Fibroblast of lung (primary cell): ENCODE results near the gene DCN. TPM values are rescaled to one million over a fixed set of nuclear protein-coding genes. Genes with fewer than 3 reads are reported as not detected.

Source experiments
- DNase-seq, 2 donors: peaks; one replicate each; pipeline versions ENCODE4 v3.0.0 to v3.0.0-alpha.2; 2010; ENCODE audit warnings: low read depth in 2 of 2
- H2AFZ ChIP-seq: 2 replicates; pipeline ENCODE4 v1.5.1; 2012; ENCODE audit warnings: low read length, control low read depth, inconsistent platforms
- H3K27ac ChIP-seq: 2 replicates; pipeline ENCODE4 v1.5.1; 2011; ENCODE audit warnings: low read length, control low read depth; ENCODE audit not compliant: insufficient read depth
- H3K27me3 ChIP-seq: 2 replicates; pipeline ENCODE4 v1.5.1; 2011; ENCODE audit warnings: mild to moderate bottlenecking, low read length; ENCODE audit not compliant: control insufficient read depth, insufficient read depth
- H3K36me3 ChIP-seq: 2 replicates; pipeline ENCODE4 v1.5.1; 2011; ENCODE audit warnings: low read length; ENCODE audit not compliant: control insufficient read depth, insufficient read depth
- H3K4me1 ChIP-seq: 2 replicates; pipeline ENCODE4 v1.5.1; 2011; ENCODE audit warnings: low read length; ENCODE audit not compliant: control insufficient read depth, insufficient read depth; ENCODE audit errors: extremely low read depth
- H3K4me2 ChIP-seq: 2 replicates; pipeline ENCODE4 v1.5.1; 2011; ENCODE audit warnings: low read length, control low read depth; ENCODE audit not compliant: insufficient read depth; ENCODE audit errors: extremely low read depth
- H3K4me3 ChIP-seq, 4 experiments: fragments of 200-600 bp in 1 of 4; sonication (generic) in 1 of 4; replicated peaks in 1 of 4; 2 replicates each; pipeline ENCODE4 v1.5.1; 2011 to 2016; ENCODE audit warnings: low read length in 4 of 4, low read depth in 3 of 4, mild to moderate bottlenecking in 3 of 4, control low read depth in 2 of 4, inconsistent platforms in 1 of 4, mixed read lengths in 1 of 4; ENCODE audit not compliant: insufficient read depth in 1 of 4; ENCODE audit errors: control extremely low read depth in 1 of 4
- H3K79me2 ChIP-seq: 2 replicates; pipeline ENCODE4 v1.5.1; 2012; ENCODE audit warnings: mild to moderate bottlenecking, low read length, inconsistent platforms; ENCODE audit not compliant: control insufficient read depth, insufficient read depth
- H3K9ac ChIP-seq: 2 replicates; pipeline ENCODE4 v1.5.1; 2011; ENCODE audit warnings: mild to moderate bottlenecking, low read length, control low read depth; ENCODE audit not compliant: insufficient read depth
- H3K9me3 ChIP-seq: 2 replicates; pipeline ENCODE4 v1.5.1; 2012; ENCODE audit warnings: low read depth, low read length; ENCODE audit not compliant: control insufficient read depth, insufficient read depth
- H4K20me1 ChIP-seq: 2 replicates; pipeline ENCODE4 v1.5.1; 2011; ENCODE audit warnings: low read length; ENCODE audit not compliant: control insufficient read depth, insufficient read depth; ENCODE audit errors: extremely low read depth
- EZH2 ChIP-seq: IDR thresholded peaks from 2 replicates; pipeline ENCODE4 v1.5.1; 2012; ENCODE audit warnings: low read length, control low read depth, mild to moderate bottlenecking; ENCODE audit errors: missing control alignments
- polyA plus RNA-seq, 2 donors: library from polyadenylated mRNA; depleted of rRNA in 1 of 2; stranded (reverse) in 1 of 2; unstranded in 1 of 2; fragments of >200 nt; gene quantifications; 2 replicates each; pipeline ENCODE4 v1.2.1, GENCODE V29; 2011 to 2012; ENCODE audit warnings: missing spikeins in 1 of 2
- total RNA-seq: library from RNA; depleted of rRNA; stranded (reverse); fragments of >200 nt; gene quantifications from 2 replicates; pipeline ENCODE4 v1.2.1, GENCODE V29; 2014
- TF ChIP-seq, protein P1 (sequence below), 2 donors: IDR thresholded peaks in 1 of 2; conservative IDR thresholded peaks in 1 of 2; 1 replicate in 1 of 2; 2 replicates in 1 of 2; pipeline ENCODE4 v1.5.1; 2011 to 2012; ENCODE audit warnings: low read length in 2 of 2, control low read depth in 1 of 2, inconsistent platforms in 1 of 2, low read depth in 1 of 2, mild to moderate bottlenecking in 1 of 2

Gene DCN
- total and polyA plus RNA-seq, 2 donors (not counting 1 experiment from before 2014, with no cell fraction given), result 902 to 4,941 TPM

GRCh38 chr12:91225316-91225715 is 42.7 kb upstream of the DCN start:
- no peak overlapping the region for H3K9ac ChIP-seq
- no peaks in the 10 kb centered on the region for H3K9me3 ChIP-seq
- H2AFZ ChIP-seq, result no peak overlapping the region
- peak; percentile 33 to 59 for DNase-seq
- TF ChIP-seq EZH2, result no peak
- TF ChIP-seq, protein P1, sequence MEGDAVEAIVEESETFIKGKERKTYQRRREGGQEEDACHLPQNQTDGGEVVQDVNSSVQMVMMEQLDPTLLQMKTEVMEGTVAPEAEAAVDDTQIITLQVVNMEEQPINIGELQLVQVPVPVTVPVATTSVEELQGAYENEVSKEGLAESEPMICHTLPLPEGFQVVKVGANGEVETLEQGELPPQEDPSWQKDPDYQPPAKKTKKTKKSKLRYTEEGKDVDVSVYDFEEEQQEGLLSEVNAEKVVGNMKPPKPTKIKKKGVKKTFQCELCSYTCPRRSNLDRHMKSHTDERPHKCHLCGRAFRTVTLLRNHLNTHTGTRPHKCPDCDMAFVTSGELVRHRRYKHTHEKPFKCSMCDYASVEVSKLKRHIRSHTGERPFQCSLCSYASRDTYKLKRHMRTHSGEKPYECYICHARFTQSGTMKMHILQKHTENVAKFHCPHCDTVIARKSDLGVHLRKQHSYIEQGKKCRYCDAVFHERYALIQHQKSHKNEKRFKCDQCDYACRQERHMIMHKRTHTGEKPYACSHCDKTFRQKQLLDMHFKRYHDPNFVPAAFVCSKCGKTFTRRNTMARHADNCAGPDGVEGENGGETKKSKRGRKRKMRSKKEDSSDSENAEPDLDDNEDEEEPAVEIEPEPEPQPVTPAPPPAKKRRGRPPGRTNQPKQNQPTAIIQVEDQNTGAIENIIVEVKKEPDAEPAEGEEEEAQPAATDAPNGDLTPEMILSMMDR (conservative IDR thresholded peaks at IDR 0.05 in 1 of 2, IDR thresholded peaks at IDR 0.05 in 1 of 2; ENCODE audit: low read depth in 1 of 2, low read length in 2 of 2), result no peak
- H3K4me3 ChIP-seq, result no peak overlapping the region
- no peaks in the 10 kb centered on the region for H3K27me3 ChIP-seq
- H3K27ac ChIP-seq, result no peak overlapping the region
- H3K79me2 ChIP-seq, result no peaks in the 10 kb centered on the region
- peaks cover 3% of the 10 kb centered on the region for H3K4me1 ChIP-seq
- H3K4me2 ChIP-seq, result no peak overlapping the region
- H4K20me1 ChIP-seq, result no peaks in the 10 kb centered on the region
- H3K36me3 ChIP-seq, result no peaks in the 10 kb centered on the region

DNA sequence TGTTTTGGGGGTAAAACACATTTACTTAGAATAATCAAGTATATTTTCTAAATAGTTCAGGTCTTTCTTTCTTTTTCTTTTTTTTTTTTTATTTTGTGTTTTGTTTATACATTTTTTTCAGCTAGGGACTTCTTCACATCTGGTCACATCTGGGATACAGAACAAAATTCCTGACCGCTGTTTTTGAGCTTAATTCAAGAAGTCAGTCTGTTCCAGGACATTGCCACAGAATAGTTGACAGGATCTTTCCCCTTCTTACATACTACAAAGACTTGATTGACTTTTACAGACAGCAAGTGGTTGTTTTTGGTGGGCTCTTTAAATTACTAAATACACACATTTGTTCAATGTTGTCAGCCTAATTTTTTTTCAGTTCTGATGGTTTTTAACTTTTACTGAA is 41.8 kb upstream of the DCN start:
- H3K9me3 ChIP-seq, result no peaks in the 10 kb centered on the region
- H3K4me1 ChIP-seq, result peaks cover 3% of the 10 kb centered on the region
- no peaks in the 10 kb centered on the region for H3K36me3 ChIP-seq
- TF ChIP-seq, protein P1 (conservative IDR thresholded peaks at IDR 0.05 in 1 of 2, IDR thresholded peaks at IDR 0.05 in 1 of 2; ENCODE audit: low read depth in 1 of 2, low read length in 2 of 2), result no peak
- TF ChIP-seq EZH2, result no peak
- no peaks in the 10 kb centered on the region for H3K27me3 ChIP-seq
- no peak overlapping the region for H3K4me2 ChIP-seq
- peak in 1 of 2 donors; percentile 49 for DNase-seq
- H4K20me1 ChIP-seq, result no peaks in the 10 kb centered on the region
- H2AFZ ChIP-seq, result no peak overlapping the region
- H3K27ac ChIP-seq, result no peak overlapping the region
- H3K4me3 ChIP-seq, result no peak overlapping the region
- no peaks in the 10 kb centered on the region for H3K79me2 ChIP-seq
- H3K9ac ChIP-seq, result no peak overlapping the region

DNA sequence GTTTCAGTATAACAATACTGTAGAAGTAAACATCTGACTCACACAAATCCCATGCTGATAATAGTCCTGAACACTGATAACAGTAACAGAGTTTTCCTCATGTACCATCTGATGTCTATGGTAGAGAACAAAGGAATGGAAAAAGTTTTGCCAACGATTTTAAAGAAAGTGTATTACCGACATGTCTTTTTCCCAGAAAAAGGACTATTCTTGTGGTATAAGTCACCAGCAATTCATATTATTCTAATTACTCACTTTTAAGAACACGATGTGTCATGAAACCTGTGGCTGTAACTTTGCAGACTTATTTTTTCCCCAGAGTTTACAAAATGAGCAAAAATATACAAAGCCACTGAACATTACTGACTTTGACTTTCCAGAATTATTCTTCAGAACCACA is 40.1 kb upstream of the DCN start:
- H3K27me3 ChIP-seq, result no peaks in the 10 kb centered on the region
- H3K79me2 ChIP-seq, result no peaks in the 10 kb centered on the region
- TF ChIP-seq, protein P1 (conservative IDR thresholded peaks at IDR 0.05 in 1 of 2, IDR thresholded peaks at IDR 0.05 in 1 of 2; ENCODE audit: low read depth in 1 of 2, low read length in 2 of 2), result no peak
- no peak for TF ChIP-seq EZH2
- H2AFZ ChIP-seq, result no peak overlapping the region
- no peaks in the 10 kb centered on the region for H4K20me1 ChIP-seq
- peak overlapping the region in 2 of 4 experiments; percentile 5 to 8 for H3K4me3 ChIP-seq
- H3K27ac ChIP-seq, result peak overlapping the region; percentile 20
- peak overlapping the region; percentile 66 for H3K4me2 ChIP-seq
- DNase-seq, result peak; percentile 53 to 82
- peaks cover 3% of the 10 kb centered on the region for H3K4me1 ChIP-seq
- H3K36me3 ChIP-seq, result no peaks in the 10 kb centered on the region
- no peak overlapping the region for H3K9ac ChIP-seq
- no peaks in the 10 kb centered on the region for H3K9me3 ChIP-seq
